Measurements from ENCODE around the gene IGLON5.
A peak's percentile ranks its signal among the peaks of the same experiment; 100 is the strongest.

IGLON5 gene

DNA sequence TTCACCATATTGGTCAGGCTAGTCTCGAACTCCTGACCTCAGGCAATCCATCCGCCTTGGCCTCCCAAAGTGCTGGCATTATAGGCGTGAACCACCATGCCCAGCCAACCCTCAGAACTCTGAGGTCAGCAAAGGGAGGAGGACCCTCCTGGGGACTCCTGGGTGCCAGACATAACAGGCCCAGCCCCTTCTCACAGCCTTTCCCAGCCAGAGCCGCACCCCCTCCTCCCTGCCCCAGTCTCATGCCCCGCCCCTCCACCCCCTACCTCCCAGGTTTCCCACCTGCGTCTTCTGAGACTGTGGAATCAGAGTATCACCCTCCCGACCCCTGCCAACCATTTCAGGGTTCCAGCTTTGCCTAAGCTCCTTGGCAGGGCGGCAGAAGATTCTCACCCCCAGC, 5.2 kb downstream of the IGLON5 start:
- FAIRE-seq (no peak), DNase-seq (ENCODE audit: extremely low spot score, insufficient read length, low read depth) (no peak)

DNA sequence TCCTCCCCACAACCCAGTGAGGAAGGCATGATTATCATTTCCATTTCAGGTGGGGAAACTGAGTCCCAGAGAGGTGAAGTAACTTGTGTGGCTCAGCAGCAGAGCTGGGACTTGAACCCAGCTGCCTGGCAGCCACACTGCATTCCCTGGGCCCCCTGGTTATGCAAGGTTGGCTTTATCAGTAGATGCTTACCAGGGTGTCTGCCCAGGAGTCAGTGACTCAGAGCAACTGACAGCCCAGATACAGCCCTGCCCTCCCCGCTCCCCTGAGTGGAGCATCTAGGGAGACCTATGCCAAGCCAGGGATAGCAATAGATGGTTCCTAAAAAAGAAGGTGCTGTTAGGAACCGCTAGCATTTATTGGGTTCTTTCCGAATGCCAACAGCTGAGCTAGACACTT, 5.9 kb downstream of the IGLON5 start:
- DNase-seq (ENCODE audit: extremely low spot score, insufficient read length, low read depth) = no peak
- no peak for FAIRE-seq

DNA sequence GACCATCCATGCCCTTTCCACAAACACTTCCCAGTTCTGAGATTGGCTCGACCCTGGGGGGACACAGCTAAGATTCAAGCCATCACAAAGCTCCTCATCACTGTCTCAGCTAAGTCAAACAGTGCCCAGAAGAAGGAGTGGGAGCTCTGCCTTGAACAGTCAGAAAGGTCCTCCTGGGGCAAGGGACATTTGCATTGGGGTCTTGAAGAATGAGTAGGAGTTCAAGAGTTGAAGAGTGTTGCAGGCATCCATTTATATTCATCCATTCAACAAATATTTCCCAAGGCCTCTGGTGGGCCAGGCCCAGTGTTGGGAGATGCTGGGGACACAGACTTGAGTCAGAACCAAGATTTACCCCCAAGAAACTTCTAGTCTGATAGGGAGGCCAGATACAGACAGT, 6.5 kb downstream of the IGLON5 start:
- FAIRE-seq (no peak), DNase-seq (ENCODE audit: extremely low spot score, insufficient read length, low read depth) (no peak)

DNA sequence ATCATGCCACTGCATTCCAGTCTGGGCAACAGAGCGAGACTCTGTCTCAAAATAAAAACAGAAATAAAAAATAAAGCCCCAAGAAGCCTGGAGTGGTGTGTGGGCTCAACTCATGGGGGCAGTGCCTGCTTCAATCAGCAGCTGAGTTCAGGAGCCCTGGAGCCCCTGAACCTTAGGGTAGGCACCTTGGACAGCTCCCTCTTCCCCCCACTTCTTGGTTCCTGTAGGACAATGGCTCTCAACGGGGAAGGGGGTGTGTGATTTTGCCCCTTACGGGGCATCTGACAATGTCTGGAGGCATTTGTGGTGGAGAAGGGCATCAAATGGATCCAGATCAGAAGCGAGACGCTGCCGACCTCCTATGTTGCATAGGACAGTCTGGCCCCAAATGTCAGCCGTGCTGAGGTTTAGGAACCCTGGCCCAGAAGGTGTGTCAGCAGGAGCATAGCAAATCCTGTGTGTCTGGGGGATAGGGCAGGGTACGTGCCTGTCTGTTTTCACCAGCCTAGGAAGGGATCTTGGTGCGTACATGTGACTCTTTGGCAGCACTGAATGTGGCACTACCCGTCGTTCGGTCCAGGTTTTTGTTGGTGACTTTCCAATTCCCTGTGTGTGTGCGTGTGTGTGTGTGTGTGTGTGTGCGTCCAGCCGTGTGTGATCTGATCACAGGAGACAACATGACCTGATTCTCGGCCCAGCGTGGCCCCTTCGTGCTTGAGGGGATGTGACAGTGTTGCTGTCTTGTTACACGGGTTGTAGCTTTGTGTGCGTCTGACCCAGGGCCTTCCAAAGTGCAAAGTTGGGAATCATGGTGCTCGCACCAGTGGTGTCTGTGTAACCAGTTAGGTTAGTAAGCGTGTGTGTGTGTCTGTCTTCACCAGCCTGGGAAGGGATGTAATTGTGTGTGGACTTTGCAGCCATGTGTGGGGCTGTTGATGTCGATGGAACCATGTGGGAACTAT, 7.5 kb downstream of the IGLON5 start:
- no peak for DNase-seq (ENCODE audit: extremely low spot score, insufficient read length, low read depth)

DNA sequence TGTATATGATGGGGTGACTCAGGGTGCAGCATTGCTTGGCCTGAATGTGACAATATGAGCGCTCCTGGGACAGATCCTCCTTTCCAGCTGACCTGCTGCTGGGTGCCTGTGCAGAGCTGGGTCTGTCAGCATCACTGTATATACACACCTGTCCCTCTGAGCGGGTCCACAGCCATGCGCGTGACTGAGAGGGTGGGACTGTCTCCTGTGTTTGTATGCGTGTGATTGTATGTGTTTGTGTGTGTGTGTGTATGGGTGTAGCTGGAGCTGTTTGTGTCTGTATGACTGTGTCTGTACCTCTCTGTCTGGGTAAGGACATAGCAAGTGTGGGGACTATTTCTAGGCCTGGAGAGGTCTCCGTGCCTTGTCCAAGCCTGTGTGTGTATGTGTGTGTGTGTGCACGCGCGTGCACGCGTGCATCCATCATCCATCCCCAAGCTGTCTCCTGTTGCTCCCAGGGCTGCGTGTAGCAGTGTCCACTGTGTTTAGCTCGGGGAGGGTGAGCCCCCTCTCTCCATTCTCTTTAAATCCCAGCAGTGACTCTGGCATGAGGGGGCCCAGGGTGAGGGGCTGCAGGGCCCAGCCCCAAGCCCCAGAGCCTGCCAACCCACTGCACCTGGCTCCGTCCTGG, 8.3 kb downstream of the IGLON5 start:
- no peak for FAIRE-seq
- DNase-seq (ENCODE audit: extremely low spot score, insufficient read length, low read depth) = no peak

More for the DNA sequence above, 7.5 kb downstream of the IGLON5 start:
- no peak for FAIRE-seq

DNA sequence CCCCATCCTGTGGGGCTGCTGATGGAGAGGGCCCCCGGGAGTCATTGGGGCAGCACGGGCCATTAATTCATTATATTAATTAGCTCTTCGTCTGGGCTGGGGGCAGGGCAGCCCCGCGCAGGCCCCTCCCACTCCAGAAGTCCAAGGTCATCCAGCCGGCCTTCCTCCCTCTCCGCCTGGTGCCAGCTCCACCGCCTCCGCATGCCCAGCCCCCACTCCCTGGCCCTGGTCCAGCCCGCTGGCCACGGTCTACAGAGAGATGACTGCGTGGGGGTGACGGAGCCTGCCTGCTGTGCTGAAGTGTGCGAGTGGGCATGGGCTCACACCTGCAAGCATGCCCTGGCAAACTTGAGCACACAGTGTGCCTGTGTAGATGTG, 8.8 kb downstream of the IGLON5 start:
- DNase-seq (ENCODE audit: extremely low spot score, insufficient read length, low read depth) = no peak
- no peak for FAIRE-seq

DNA sequence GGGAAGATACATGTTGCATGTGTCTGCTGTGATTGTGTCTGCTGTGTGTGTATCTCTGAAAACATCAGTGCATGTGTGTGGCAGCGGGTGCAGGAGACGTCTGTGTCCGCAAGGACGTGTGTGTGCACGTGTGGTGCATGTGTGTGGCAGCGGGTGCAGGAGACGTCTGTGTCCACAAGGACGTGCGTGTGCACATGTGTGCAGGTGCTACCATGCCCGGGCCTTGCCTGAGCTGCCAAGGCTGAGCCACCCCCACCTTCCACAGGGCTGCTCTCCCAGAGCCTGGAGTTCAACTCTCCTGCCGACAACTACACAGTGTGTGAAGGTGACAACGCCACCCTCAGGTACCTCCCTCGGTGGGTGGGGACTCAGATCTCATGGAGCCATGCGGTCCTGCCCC, 10.4 kb downstream of the IGLON5 start:
- FAIRE-seq = no peak
- DNase-seq (ENCODE audit: extremely low spot score, insufficient read length, low read depth) = no peak

DNA sequence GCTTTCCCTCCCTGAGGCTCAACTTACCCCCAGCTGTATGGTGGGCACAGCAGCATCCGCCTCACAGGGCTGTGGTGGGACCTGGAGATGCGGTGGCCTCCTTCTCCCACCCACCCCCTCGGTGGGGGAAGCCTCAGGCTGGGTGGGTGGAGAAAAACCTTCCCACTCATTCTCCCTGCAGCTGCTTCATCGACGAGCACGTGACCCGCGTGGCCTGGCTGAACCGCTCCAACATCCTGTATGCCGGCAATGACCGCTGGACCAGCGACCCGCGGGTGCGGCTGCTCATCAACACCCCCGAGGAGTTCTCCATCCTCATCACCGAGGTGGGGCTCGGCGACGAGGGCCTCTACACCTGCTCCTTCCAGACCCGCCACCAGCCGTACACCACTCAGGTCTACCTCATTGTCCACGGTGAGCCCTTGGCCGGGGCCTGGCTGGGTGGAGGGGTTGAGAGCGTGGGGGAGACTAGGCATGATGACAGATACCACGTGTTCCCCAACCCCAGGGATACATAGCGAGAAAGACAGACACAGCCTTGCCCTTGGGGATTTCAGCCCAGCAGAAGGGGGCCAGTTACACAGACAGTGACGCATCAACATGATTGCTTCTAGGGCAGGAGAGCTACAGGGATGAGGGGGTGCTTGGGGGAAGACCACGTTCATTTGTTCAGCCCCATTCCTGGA, 12.2 kb downstream of the IGLON5 start:
- FAIRE-seq (no peak), DNase-seq (ENCODE audit: extremely low spot score, insufficient read length, low read depth) (no peak)

DNA sequence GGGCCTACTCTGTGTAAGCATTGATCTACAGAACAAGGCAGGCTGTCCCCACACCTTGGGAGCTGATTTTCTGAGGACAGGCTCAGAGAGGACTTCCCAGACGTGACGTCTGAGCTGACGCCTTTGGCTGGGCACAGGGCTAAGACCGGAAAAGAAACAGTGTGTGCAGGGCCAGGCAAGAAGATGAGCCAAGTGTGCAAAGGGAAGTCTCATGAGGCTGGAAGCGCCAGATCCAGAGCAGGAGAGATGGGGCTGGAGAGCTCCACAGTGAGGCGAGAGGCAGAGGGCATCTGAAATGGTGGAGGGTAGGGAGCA, 12.7 kb downstream of the IGLON5 start:
- DNase-seq (ENCODE audit: extremely low spot score, insufficient read length, low read depth) (no peak), FAIRE-seq (no peak)

DNA sequence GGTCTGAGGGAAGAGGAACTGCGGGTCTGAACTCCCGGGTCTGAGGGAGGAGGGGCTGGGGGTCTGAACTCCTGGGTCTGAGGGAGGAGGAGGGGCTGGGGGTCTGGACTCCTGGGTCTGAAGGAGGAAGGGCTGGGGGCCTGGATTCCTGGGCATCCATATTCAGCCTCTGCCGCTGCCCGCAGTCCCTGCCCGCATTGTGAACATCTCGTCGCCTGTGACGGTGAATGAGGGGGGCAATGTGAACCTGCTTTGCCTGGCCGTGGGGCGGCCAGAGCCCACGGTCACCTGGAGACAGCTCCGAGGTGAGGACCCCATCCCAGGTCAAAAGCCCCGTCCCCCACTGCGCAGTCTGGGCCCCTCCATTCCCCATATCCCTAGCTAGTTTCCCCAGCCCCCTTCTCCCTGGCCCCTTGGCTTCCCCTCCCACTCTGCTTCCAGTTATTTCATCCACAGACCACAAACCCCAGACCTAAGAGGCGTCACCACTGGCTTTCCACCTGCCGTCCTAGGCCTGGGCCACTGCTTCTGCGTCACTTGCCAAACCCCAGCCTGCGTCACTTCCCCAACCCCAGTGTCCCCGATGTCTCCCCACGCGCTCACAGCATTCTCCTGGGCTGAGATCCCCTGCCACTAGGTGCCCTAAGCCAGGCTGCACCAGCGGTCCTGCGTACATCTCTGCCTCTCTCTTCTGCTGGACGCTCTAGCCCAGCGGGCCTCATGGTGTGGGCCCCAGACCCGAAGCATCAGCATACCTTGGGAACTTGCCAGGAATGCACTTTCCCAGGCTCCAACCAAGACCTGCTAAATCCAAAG, 13.9 kb downstream of the IGLON5 start:
- DNase-seq (ENCODE audit: extremely low spot score, insufficient read length, low read depth) (no peak), FAIRE-seq (no peak)

DNA sequence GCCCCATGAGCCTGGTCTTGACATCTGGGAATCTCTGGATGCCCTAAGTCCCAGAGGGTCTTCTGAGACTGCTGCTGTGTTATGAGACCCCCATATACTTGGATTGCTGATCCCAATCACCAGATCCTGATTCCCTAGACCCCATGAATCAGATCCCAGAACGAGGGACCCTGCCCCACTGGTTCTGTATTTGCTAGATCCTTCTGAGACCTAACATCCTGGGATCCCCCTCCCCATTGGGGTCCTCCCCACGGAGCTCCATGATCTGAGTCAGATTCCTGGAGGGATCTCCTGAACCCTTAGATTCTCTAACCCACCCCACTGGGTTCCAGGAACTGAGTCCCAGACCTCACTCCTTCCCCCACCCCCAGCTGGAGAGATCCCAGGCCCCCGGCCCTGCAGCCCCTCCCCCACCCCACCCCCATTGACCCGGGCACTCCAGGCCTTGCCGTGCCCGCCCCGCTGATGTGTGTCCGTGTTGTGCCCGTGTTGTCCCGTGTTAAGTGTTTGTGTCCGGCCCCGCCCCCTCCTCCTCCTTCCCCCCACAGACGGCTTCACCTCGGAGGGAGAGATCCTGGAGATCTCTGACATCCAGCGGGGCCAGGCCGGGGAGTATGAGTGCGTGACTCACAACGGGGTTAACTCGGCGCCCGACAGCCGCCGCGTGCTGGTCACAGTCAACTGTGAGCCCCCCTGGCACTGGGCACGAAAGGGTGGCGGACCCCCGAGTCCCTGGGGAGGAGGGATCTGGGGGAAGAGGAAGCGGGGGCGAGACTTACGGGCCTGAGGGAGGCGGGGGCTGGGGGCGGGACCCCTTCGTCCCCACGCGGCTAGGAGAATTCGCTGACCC, 15.0 kb downstream of the IGLON5 start:
- DNase-seq (ENCODE audit: extremely low spot score, insufficient read length, low read depth) (no peak), FAIRE-seq (no peak)

DNA sequence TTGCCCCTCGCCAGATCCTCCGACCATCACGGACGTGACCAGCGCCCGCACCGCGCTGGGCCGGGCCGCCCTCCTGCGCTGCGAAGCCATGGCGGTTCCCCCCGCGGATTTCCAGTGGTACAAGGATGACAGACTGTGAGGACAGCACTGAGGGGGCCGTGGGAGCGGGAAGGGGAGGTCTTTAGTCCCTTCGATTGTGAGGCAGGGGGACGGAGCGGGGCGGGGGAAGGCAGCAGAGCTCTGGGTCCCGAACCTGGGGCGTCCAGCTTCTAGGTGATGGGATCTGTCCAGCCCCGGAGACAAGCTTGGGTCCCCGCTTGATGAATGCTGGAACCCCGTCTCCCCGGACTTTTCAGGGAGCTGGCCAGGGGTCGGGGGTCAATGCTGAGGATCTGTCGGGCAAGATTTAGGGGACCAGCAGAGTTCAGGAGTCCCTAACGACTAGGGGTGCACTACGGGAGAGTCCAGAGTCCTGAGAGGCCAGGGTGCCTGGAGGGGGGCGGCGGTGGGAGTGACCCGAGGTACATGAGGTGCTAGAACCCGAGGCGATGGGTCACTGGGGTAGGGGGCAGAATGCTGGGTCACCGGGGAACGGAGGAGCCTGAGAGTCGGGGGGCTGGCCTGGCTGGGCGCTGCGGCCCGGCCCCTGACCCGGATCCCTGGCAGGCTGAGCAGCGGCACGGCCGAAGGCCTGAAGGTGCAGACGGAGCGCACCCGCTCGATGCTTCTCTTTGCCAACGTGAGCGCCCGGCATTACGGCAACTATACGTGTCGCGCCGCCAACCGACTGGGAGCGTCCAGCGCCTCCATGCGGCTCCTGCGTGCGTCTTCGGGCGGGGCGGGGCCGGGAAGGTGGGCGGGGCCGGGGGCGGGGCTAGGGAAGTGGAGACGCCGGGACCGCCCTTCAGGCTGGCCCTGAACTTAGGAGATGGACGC, 15.9 kb downstream of the IGLON5 start:
- DNase-seq (ENCODE audit: extremely low spot score, insufficient read length, low read depth) = peak; percentile 59
- FAIRE-seq = no peak

DNA sequence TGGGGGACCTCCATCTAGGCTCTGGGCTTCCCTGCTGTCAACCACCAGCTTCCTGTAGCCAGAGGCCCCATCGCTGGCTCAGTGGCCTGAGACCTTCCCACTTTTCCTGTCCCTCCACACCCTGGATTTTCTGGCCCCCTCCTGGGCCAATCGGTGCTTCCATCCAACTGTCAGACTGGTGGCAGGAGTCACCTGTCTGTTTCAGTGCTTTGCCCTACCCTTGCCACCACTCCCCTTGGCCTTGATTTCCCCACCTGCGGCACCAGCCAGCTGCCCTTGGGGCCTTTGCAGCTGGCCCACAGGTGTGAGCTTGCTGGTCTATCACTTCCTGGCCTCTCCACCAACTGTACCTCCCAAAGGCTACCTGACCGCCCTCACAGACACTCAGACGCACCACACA, 18.0 kb downstream of the IGLON5 start:
- DNase-seq (ENCODE audit: extremely low spot score, insufficient read length, low read depth) (no peak), FAIRE-seq (no peak)

DNA sequence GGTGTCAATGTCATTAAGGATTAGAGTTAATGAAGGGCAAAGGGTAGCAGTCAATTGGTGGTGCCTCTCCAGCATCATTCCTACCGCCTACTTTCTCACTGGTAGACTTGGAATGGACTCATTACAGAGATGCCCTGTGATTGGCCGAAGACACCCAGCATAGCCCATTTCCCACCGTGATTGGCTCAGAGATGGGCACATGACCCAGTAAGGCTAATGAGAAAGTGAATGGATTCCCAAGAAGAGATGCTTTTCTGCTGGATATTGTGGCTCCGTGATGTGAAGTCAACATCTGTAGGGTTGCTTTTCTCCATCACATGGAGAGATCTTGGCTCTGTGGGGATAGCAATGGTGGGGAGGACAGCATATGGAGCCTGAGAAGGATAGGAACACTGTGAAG, 18.9 kb downstream of the IGLON5 start:
- DNase-seq (ENCODE audit: extremely low spot score, insufficient read length, low read depth) = no peak

DNA sequence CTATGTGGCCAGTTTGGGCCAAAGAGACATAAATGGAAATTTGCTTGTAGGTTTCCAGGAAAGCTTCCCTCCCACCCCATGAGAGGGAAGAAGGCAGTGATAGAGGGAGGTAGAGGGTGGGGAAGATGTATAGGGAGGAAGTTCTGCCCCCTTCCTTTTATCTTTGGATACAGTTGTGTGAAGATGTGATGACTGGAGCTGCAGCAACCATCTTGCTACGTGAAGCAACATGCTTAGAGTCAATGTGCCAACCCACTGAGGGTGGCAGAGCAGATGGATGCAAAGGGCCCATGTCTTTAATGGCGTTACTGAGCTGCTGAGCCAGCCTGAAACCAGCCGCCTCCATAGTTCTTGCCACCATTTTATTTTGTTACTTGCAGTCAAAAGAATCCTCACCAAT, 19.7 kb downstream of the IGLON5 start:
- no peak for FAIRE-seq

More for the DNA sequence above, 18.9 kb downstream of the IGLON5 start:
- FAIRE-seq = no peak

DNA sequence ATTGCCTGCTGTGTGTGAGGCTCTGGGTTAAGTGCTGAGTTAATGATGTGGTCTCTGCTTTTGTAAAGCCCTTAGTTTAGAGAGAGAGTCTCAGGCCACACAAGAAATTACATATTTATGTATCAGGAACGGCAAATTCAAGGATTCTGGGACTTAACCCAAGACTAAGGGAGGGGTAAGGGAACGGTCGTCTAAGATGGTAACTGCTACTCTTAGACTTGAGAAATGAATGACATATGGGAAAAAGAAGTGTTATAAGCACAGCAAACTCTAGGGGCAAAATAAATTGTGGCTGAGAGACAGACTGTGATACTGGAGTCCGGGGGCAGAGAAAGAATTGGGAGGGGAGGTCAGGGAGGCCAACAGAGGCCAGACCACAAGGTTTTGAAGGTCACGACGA, 20.3 kb downstream of the IGLON5 start:
- DNase-seq (ENCODE audit: extremely low spot score, insufficient read length, low read depth) = no peak
- no peak for FAIRE-seq

More for the DNA sequence above, 19.7 kb downstream of the IGLON5 start:
- no peak for DNase-seq (ENCODE audit: extremely low spot score, insufficient read length, low read depth)

DNA sequence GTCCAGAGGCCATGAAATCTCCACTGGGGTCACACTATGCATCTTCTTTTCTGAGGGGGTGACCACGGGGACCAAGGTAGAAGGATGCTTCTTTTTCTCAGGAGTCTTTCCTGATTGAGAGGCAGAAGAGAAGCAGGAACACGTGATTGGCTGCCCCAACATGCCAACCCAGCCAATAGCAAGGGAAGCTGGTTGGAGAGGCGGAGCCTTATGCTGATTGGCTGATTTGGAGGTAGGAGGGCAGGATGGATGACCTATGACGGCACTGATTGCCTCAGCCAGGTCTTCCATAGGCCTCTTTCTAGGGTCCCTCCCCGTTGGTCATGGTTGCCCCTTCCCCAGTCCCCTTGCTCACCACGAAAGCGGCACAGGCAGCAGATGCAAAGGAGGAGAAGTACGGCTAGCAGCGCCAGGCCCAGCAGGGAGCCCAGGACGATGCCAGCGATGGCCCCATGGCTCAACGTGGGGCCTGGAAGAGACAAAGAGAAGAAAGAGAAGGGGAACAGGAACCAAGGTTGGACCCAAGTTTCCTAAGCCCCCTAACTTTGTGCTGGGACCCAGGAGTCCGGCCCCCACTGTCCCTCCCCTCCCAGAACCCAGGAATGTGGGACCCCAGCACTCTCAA, 22.5 kb downstream of the IGLON5 start:
- DNase-seq (ENCODE audit: extremely low spot score, insufficient read length, low read depth) (no peak), FAIRE-seq (no peak)
